Keratinocyte (primary cell): ENCODE results near the gene ESYT3. TPM values are rescaled to one million over a fixed set of nuclear protein-coding genes. Genes with fewer than 3 reads are reported as not detected.

Experiments used
- DNase-seq: peaks from one replicate; pipeline ENCODE4 v3.0.0-alpha.2; 2011; ENCODE audit warnings: low read depth, missing footprints, low spot score
- FAIRE-seq: peaks from 2 replicates; lab custom pipeline; 2011; peaks lifted over from hg19 to GRCh38; lab: Jason Lieb, UNC
- H2AFZ ChIP-seq: 2 replicates; pipeline ENCODE4 v1.6.0; 2012; ENCODE audit warnings: low read length, control low read depth, inconsistent platforms; ENCODE audit not compliant: control insufficient read depth
- H3K27ac ChIP-seq: 2 replicates; pipeline ENCODE4 v1.5.1; 2011; ENCODE audit warnings: low read length; ENCODE audit not compliant: control insufficient read depth, insufficient read depth
- H3K27me3 ChIP-seq: 3 replicates; pipeline ENCODE4 v1.6.0; 2011; ENCODE audit warnings: low read length; ENCODE audit not compliant: control insufficient read depth, insufficient read depth; ENCODE audit errors: extremely low read depth
- H3K36me3 ChIP-seq, 2 experiments: 2 replicates in 1 of 2; 3 replicates in 1 of 2; pipeline ENCODE4 v1.5.1; 2011; ENCODE audit warnings: low read length in 2 of 2, mild to moderate bottlenecking in 1 of 2; ENCODE audit not compliant: control insufficient read depth in 2 of 2, insufficient read depth in 2 of 2; ENCODE audit errors: extremely low read depth in 1 of 2
- H3K4me1 ChIP-seq: 3 replicates; pipeline ENCODE4 v1.5.1; 2011; ENCODE audit warnings: low read length; ENCODE audit not compliant: control insufficient read depth, insufficient read depth; ENCODE audit errors: extremely low read depth
- H3K4me2 ChIP-seq: 3 replicates; pipeline ENCODE4 v1.6.0; 2011; ENCODE audit warnings: low read depth, low read length; ENCODE audit not compliant: control insufficient read depth, insufficient read depth; ENCODE audit errors: extremely low read depth
- H3K4me3 ChIP-seq, 3 experiments: fragments of 200-600 bp in 1 of 3; sonication (generic) in 1 of 3; 2 replicates in 2 of 3; 3 replicates in 1 of 3; pipeline ENCODE4 v1.5.1; 2011 to 2016; ENCODE audit warnings: low read length in 3 of 3, mild to moderate bottlenecking in 3 of 3, control low read depth in 2 of 3, inconsistent platforms in 1 of 3, low read depth in 1 of 3, mixed read lengths in 1 of 3, mixed run types in 1 of 3, moderate library complexity in 1 of 3; ENCODE audit not compliant: control insufficient read depth in 2 of 3, insufficient read depth in 2 of 3; ENCODE audit errors: extremely low read depth in 1 of 3
- H3K79me2 ChIP-seq: 2 replicates; pipeline ENCODE4 v1.6.0; 2012; ENCODE audit warnings: low read length; ENCODE audit not compliant: control insufficient read depth, insufficient read depth
- H3K9ac ChIP-seq: 3 replicates; pipeline ENCODE4 v1.6.0; 2011; ENCODE audit warnings: low read length; ENCODE audit not compliant: control insufficient read depth, insufficient read depth; ENCODE audit errors: extremely low read depth
- H3K9me1 ChIP-seq: 3 replicates; pipeline ENCODE4 v1.6.0; 2011; ENCODE audit warnings: low read length; ENCODE audit not compliant: control insufficient read depth, insufficient read depth; ENCODE audit errors: extremely low read depth
- H3K9me3 ChIP-seq: 2 replicates; pipeline ENCODE4 v1.5.1; 2012; ENCODE audit warnings: low read depth, low read length; ENCODE audit not compliant: control insufficient read depth
- H4K20me1 ChIP-seq: 3 replicates; pipeline ENCODE4 v1.6.0; 2011; ENCODE audit warnings: low read length; ENCODE audit not compliant: control insufficient read depth, insufficient read depth; ENCODE audit errors: extremely low read depth
- EZH2 ChIP-seq: IDR thresholded peaks from one replicate; pipeline ENCODE4 v1.6.1; 2012; ENCODE audit warnings: inconsistent platforms, mild to moderate bottlenecking, low read length, moderate library complexity
- dilution Hi-C: fragments of 300-500 bp; cut with MboI; formaldehyde crosslinking; loops from one replicate; pipeline ENCODE4 v1.7.0; 2020; ENCODE audit warnings: low sequenced_read_pairs; ENCODE audit not compliant: extremely low pct_ligation_motif_present
- polyA plus RNA-seq, 5 experiments: library from polyadenylated mRNA; depleted of rRNA in 3 of 5; stranded (reverse) in 3 of 5; stranded (forward) in 1 of 5; unstranded in 1 of 5; fragments of >200 nt; gene quantifications; 1 replicate in 1 of 5; 2 replicates in 3 of 5; 3 replicates in 1 of 5; pipeline versions ENCODE4 v1.2.1 to v1.2.3, GENCODE V29; 2011 to 2012; ENCODE audit warnings: missing spikeins in 2 of 5, low read depth in 1 of 5, low replicate concordance in 1 of 5
- TF ChIP-seq, protein P1 (sequence below), 3 experiments: IDR thresholded peaks in 1 of 3; conservative IDR thresholded peaks in 1 of 3; optimal IDR thresholded peaks in 1 of 3; 2 replicates in 2 of 3; 3 replicates in 1 of 3; pipeline versions ENCODE3 to v1.5.1; 2011; ENCODE audit warnings: low read length in 3 of 3, mild to moderate bottlenecking in 3 of 3, moderate library complexity in 2 of 3, control low read depth in 1 of 3, inconsistent platforms in 1 of 3; ENCODE audit not compliant: insufficient read depth in 2 of 3; ENCODE audit errors: extremely low read depth in 1 of 3

The ESYT3 gene
- polyA plus RNA-seq, 1 donor (not counting 4 experiments of a cell fraction or from before 2014, with no cell fraction given) = 0.62 TPM

DNA sequence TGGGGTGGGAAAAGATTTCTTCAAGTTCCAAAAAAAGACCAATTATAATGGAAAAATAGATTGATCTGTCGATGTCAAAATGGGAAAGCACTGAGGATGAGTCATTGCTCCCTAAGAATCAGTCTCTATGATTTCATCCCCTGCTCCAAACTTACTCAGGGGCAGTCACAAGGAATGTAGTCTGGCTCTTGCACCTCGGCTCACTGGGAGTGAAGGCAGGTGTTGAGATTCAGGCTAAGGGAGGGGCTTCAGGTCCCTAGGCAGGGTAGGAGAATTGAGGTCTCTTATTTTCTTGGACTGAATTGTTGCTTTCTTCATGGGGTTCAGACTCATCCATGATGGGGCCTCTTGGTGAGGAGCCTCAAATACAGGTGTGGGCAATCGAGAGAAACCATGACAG, 14.2 kb downstream of the ESYT3 start:
- no peak overlapping the region for H3K9ac ChIP-seq
- no peaks in the 10 kb centered on the region for H3K27me3 ChIP-seq
- H3K4me3 ChIP-seq = no peak overlapping the region
- H3K79me2 ChIP-seq = no peaks in the 10 kb centered on the region
- no peak for FAIRE-seq
- no peak overlapping the region for H3K27ac ChIP-seq
- no peaks in the 10 kb centered on the region for H3K9me3 ChIP-seq
- no peaks in the 10 kb centered on the region for H3K9me1 ChIP-seq
- H2AFZ ChIP-seq = no peak overlapping the region
- TF ChIP-seq EZH2 = no peak
- TF ChIP-seq, protein P1, sequence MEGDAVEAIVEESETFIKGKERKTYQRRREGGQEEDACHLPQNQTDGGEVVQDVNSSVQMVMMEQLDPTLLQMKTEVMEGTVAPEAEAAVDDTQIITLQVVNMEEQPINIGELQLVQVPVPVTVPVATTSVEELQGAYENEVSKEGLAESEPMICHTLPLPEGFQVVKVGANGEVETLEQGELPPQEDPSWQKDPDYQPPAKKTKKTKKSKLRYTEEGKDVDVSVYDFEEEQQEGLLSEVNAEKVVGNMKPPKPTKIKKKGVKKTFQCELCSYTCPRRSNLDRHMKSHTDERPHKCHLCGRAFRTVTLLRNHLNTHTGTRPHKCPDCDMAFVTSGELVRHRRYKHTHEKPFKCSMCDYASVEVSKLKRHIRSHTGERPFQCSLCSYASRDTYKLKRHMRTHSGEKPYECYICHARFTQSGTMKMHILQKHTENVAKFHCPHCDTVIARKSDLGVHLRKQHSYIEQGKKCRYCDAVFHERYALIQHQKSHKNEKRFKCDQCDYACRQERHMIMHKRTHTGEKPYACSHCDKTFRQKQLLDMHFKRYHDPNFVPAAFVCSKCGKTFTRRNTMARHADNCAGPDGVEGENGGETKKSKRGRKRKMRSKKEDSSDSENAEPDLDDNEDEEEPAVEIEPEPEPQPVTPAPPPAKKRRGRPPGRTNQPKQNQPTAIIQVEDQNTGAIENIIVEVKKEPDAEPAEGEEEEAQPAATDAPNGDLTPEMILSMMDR (optimal IDR thresholded peaks at IDR 0.05 in 1 of 3, IDR thresholded peaks at IDR 0.05 in 1 of 3, conservative IDR thresholded peaks at IDR 0.05 in 1 of 3; ENCODE audit: extremely low read depth in 1 of 3, insufficient read depth in 2 of 3, low read length in 3 of 3) = no peak
- no peaks in the 10 kb centered on the region for H3K36me3 ChIP-seq
- H3K4me2 ChIP-seq = no peak overlapping the region
- no peak for DNase-seq
- H4K20me1 ChIP-seq = no peaks in the 10 kb centered on the region
- H3K4me1 ChIP-seq = peaks cover 13% of the 10 kb centered on the region
- dilution Hi-C loops = no loop called here

DNA sequence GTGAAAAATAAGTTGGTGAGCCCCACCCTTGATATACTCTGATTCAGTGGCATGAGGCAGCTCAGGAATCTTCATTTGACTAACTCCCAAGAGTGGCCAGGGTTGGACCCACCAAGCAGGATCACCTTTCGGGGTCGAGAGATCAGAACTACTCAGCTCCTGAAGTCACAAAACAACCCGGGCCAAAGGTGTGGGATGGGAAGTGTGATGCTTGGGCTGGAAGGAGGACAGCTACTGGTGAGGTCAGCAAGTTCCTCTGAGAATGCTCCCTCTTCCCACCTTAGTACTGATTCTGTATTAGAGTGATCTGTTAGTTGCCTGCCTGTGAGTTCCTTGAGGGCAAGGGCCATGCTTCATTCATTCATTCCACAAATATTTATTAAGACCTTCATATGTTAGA, 15.1 kb downstream of the ESYT3 start:
- TF ChIP-seq, protein P1 (optimal IDR thresholded peaks at IDR 0.05 in 1 of 3, IDR thresholded peaks at IDR 0.05 in 1 of 3, conservative IDR thresholded peaks at IDR 0.05 in 1 of 3; ENCODE audit: extremely low read depth in 1 of 3, insufficient read depth in 2 of 3, low read length in 3 of 3) = no peak
- no peak for TF ChIP-seq EZH2
- no peaks in the 10 kb centered on the region for H3K79me2 ChIP-seq
- no peaks in the 10 kb centered on the region for H3K9me3 ChIP-seq
- FAIRE-seq (no peak), DNase-seq (no peak)
- H3K36me3 ChIP-seq = no peaks in the 10 kb centered on the region
- no peak overlapping the region for H3K9ac ChIP-seq
- H3K27ac ChIP-seq = no peak overlapping the region
- H3K4me2 ChIP-seq = no peak overlapping the region
- no peaks in the 10 kb centered on the region for H3K9me1 ChIP-seq
- H3K4me3 ChIP-seq = no peak overlapping the region
- no peak overlapping the region for H2AFZ ChIP-seq
- H3K27me3 ChIP-seq = no peaks in the 10 kb centered on the region
- dilution Hi-C loops = no loop called here
- peaks cover 13% of the 10 kb centered on the region for H3K4me1 ChIP-seq
- no peaks in the 10 kb centered on the region for H4K20me1 ChIP-seq
